ENCODE results near the gene TMEM8B. TPM values are rescaled to one million over a fixed set of nuclear protein-coding genes. Genes with fewer than 3 reads are reported as not detected.
A peak's percentile ranks its signal among the peaks of the same experiment; 100 is the strongest.

TMEM8B gene
- total RNA-seq, 1 experiment from 2014 or later = 2.0 TPM

DNA sequence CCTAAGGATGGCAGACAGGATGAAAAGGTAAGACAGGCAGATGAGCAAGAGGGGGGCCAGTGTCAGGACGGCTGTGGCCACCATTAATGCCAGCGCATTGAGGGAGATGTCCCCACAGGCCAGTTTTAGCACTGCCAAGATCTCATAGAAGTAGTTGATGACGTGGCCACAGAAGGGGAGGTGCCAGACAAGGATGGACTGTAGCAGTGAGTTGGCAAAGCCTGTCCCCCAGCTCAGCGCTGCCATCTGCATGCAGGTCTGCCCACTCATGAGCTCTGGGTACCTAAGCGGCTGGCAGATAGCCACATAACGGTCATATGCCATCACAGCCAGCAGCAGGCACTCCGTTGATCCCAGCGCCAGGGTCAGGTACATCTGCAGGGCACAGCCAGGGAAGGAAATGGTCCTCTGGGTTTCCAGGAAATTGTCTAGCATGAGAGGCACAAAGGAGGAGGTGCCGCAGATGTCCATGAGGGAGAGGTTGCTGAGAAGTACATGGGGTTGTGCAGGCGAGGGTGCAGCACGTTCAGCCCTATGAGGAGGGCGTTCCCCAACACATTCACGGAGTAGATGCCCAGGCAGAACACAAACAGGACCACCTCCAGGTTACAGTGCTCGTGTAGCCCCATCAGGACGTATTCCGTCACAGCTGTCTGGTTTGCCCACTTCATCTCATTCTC is 30.4 kb downstream of the TMEM8B start:
- peaks cover 2% of the 10 kb centered on the region; the same call in 1 of the 2 replicates for H3K27me3 ChIP-seq (ENCODE audit: control insufficient read depth, insufficient read depth, low read length)
- H3K4me3 ChIP-seq (ENCODE audit: insufficient read depth, low read depth, low read length) = no peak overlapping the region
- H3K36me3 ChIP-seq (replicated peaks; ENCODE audit: control insufficient read depth, insufficient read depth, low read length) = no peaks in the 10 kb centered on the region
- DNase-seq = peak; percentile 30

- DNase-seq = peak; percentile 5
- H3K27me3 ChIP-seq (ENCODE audit: control insufficient read depth, insufficient read depth, low read length) = peaks cover 2% of the 10 kb centered on the region; the same call in 1 of the 2 replicates
- no peaks in the 10 kb centered on the region for H3K36me3 ChIP-seq (replicated peaks; ENCODE audit: control insufficient read depth, insufficient read depth, low read length)
- no peak overlapping the region for H3K4me3 ChIP-seq (ENCODE audit: insufficient read depth, low read depth, low read length)
These were observed 30.9 kb downstream of the TMEM8B start for GRCh38 chr9:35859990-35860339.

GRCh38 chr9:35861161-35861897 is 32.3 kb downstream of the TMEM8B start:
- peak; percentile 48 for DNase-seq
- H3K27me3 ChIP-seq (ENCODE audit: control insufficient read depth, insufficient read depth, low read length) = peaks cover 2% of the 10 kb centered on the region; the same call in 1 of the 2 replicates
- H3K36me3 ChIP-seq (replicated peaks; ENCODE audit: control insufficient read depth, insufficient read depth, low read length) = no peaks in the 10 kb centered on the region
- no peak overlapping the region for H3K4me3 ChIP-seq (ENCODE audit: insufficient read depth, low read depth, low read length)

GRCh38 chr9:35862328-35862727 is 33.3 kb downstream of the TMEM8B start:
- Histone ChIP-seq H3K27me3 (ENCODE audit: control insufficient read depth, insufficient read depth, low read length) (peaks cover 2% of the 10 kb centered on the region; the same call in 1 of the 2 replicates), H3K4me3 (ENCODE audit: insufficient read depth, low read depth, low read length) (no peak overlapping the region), H3K36me3 (replicated peaks; ENCODE audit: control insufficient read depth, insufficient read depth, low read length) (no peaks in the 10 kb centered on the region)
- DNase-seq = peak; percentile 6

GRCh38 chr9:35863583-35863982 is 34.6 kb downstream of the TMEM8B start:
- H3K4me3 ChIP-seq (ENCODE audit: insufficient read depth, low read depth, low read length) = no peak overlapping the region
- no peaks in the 10 kb centered on the region for H3K36me3 ChIP-seq (replicated peaks; ENCODE audit: control insufficient read depth, insufficient read depth, low read length)
- H3K27me3 ChIP-seq (ENCODE audit: control insufficient read depth, insufficient read depth, low read length) = peaks cover 2% of the 10 kb centered on the region; the same call in 1 of the 2 replicates
- DNase-seq = peak; percentile 5

GRCh38 chr9:35864695-35865255 is 35.7 kb downstream of the TMEM8B start:
- DNase-seq = peak; percentile 11
- peaks cover 2% of the 10 kb centered on the region; the same call in 1 of the 2 replicates for H3K27me3 ChIP-seq (ENCODE audit: control insufficient read depth, insufficient read depth, low read length)
- no peak overlapping the region for H3K4me3 ChIP-seq (ENCODE audit: insufficient read depth, low read depth, low read length)
- H3K36me3 ChIP-seq (replicated peaks; ENCODE audit: control insufficient read depth, insufficient read depth, low read length) = no peaks in the 10 kb centered on the region

GRCh38 chr9:35867538-35867937 is 38.5 kb downstream of the TMEM8B start:
- H3K36me3 ChIP-seq (replicated peaks; ENCODE audit: control insufficient read depth, insufficient read depth, low read length) = no peaks in the 10 kb centered on the region
- peak; percentile 21 for DNase-seq
- H3K4me3 ChIP-seq (ENCODE audit: insufficient read depth, low read depth, low read length) = no peak overlapping the region
- H3K27me3 ChIP-seq (ENCODE audit: control insufficient read depth, insufficient read depth, low read length) = no peaks in the 10 kb centered on the region

- no peaks in the 10 kb centered on the region for H3K27me3 ChIP-seq (ENCODE audit: control insufficient read depth, insufficient read depth, low read length)
- no peaks in the 10 kb centered on the region for H3K36me3 ChIP-seq (replicated peaks; ENCODE audit: control insufficient read depth, insufficient read depth, low read length)
- no peak overlapping the region for H3K4me3 ChIP-seq (ENCODE audit: insufficient read depth, low read depth, low read length)
- DNase-seq = no peak
These were observed 39.9 kb downstream of the TMEM8B start for GRCh38 chr9:35868933-35869332.

DNA sequence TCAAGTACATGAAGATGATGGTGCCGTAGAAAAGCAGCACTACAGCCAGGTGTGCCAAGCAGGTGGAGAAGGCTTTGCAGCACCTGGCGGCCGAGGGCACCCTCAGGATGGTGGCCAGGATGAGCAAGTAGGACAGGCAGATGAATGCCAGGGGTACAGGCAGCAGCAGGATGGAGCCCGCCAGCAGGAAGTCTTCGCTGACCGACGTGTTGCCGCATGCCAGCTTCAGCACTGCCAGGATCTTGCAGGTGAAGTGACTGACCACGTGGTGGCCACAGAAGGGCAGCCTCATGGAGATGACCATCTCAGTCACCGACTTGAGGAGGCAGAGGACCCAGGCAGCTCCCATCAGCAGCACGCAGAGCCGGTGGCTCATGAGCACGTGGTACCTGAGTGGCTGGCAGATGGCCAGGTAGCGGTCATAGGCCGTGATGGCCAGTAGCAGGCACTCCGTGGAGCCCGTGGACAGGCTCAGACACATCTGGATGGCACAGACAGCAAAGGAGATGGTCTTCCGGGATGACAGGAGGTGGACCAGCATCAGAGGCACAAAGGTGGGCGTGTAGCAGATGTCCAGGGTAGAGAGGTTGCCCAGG is 40.7 kb downstream of the TMEM8B start:
- Histone ChIP-seq H3K36me3 (replicated peaks; ENCODE audit: control insufficient read depth, insufficient read depth, low read length) (no peaks in the 10 kb centered on the region), H3K4me3 (ENCODE audit: insufficient read depth, low read depth, low read length) (no peak overlapping the region), H3K27me3 (ENCODE audit: control insufficient read depth, insufficient read depth, low read length) (no peaks in the 10 kb centered on the region)
- no peak for DNase-seq

DNA sequence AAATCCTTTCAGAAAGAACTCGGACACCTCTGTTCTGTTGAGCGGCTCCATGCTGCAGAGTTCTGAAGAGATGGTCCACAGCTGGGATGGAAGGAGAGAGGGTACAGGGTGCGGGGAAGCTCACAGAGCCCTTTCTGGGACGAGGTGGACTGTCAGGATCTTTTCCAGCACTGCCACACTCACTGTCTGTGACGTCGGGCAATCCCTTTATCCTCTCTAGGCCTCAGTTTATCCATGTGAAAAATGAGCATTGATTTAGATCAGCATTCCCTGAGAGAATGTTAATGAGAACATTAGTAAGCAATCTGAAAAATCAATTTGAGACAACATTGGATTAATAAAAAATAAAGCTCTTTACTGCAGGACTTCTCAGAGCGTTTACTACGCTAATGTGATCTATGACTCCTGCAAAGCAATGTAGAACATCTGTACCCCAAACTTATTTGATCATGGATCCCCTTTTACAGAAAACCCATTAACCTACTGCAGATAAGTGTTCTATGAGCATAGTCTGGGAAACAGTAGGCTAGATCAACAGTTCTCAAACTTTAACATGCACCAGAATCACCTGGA is 41.4 kb downstream of the TMEM8B start, which contains the start of gene OR13J1:
Gene OR13J1, minus strand, starts transcription at position 51 of the 573 bp plus-strand sequence. Its CDS starts 0 bp downstream, at position 51.
- no peaks in the 10 kb centered on the region for H3K36me3 ChIP-seq (replicated peaks; ENCODE audit: control insufficient read depth, insufficient read depth, low read length)
- DNase-seq = no peak
- no peaks in the 10 kb centered on the region for H3K27me3 ChIP-seq (ENCODE audit: control insufficient read depth, insufficient read depth, low read length)
- H3K4me3 ChIP-seq (ENCODE audit: insufficient read depth, low read depth, low read length) = no peak within 1 kb of the TSS

DNA sequence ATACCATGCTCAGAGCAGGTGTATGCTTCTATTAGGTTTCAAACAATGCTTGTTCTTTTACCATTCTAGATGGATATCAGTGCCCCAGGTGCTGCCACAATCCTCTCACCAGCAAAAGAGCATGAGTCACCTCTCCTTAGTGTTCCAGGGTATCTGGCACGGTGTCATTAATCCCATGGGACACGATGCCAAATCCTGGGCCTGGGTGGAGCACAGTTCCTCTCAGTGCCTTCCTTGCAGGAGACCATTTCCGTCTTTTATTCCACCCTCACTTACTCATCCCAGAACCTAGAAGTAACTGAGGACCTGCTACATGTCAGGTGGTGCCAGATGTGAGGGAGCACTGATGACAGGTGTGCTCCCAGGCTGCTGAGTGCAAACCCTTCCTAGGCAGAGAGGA is 42.5 kb downstream of the TMEM8B start:
- DNase-seq = no peak
- Histone ChIP-seq H3K36me3 (replicated peaks; ENCODE audit: control insufficient read depth, insufficient read depth, low read length) (no peaks in the 10 kb centered on the region), H3K27me3 (ENCODE audit: control insufficient read depth, insufficient read depth, low read length) (no peaks in the 10 kb centered on the region), H3K4me3 (ENCODE audit: insufficient read depth, low read depth, low read length) (no peak overlapping the region)

DNA sequence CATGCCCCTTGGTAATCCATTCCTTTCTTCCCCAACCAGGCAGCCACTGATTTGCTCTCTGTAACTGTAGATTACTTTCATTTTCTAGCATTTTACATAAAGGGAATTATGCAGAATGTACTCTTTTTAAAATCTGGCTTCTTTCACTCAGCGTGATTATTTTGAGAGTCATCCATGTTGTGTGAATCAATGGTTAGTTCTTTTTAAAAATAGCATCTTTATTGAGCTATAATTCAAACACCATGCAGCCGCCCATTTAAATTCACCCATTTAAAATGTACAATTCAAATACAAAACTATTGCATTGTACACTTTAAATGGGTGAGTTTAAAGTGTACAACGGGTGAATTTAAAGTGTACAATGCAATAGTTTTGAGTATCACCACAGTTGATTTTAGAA is 43.5 kb downstream of the TMEM8B start:
- Histone ChIP-seq H3K27me3 (ENCODE audit: control insufficient read depth, insufficient read depth, low read length) (no peaks in the 10 kb centered on the region), H3K4me3 (ENCODE audit: insufficient read depth, low read depth, low read length) (no peak overlapping the region), H3K36me3 (replicated peaks; ENCODE audit: control insufficient read depth, insufficient read depth, low read length) (no peaks in the 10 kb centered on the region)
- no peak for DNase-seq

- peak; percentile 86 for DNase-seq
- H3K4me3 ChIP-seq (ENCODE audit: insufficient read depth, low read depth, low read length) = no peak overlapping the region
- H3K36me3 ChIP-seq (replicated peaks; ENCODE audit: control insufficient read depth, insufficient read depth, low read length) = no peaks in the 10 kb centered on the region
- no peaks in the 10 kb centered on the region for H3K27me3 ChIP-seq (ENCODE audit: control insufficient read depth, insufficient read depth, low read length)
These were observed 53.3 kb downstream of the TMEM8B start for GRCh38 chr9:35882263-35882848.

DNA sequence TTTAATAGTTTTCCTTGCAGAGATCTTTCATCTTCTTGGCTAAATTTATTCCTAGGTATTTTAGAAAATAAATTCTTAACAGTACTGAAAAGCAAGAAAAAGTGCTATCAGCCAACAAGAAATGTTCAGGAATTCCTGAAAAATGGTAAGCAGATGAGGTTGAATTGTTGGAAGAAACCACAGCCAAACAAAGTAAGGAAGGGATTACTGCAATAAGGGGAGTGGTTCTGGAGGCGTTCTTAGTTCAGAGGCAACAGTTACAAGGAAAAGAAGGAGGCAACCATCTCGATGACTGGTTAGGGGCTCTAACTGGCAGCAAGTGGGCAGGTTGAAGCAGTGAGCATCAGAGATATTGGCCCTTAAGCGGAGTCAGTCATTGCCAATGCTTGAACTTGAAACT is 54.0 kb downstream of the TMEM8B start:
- H3K4me3 ChIP-seq (ENCODE audit: insufficient read depth, low read depth, low read length) = no peak overlapping the region
- no peaks in the 10 kb centered on the region for H3K36me3 ChIP-seq (replicated peaks; ENCODE audit: control insufficient read depth, insufficient read depth, low read length)
- no peaks in the 10 kb centered on the region for H3K27me3 ChIP-seq (ENCODE audit: control insufficient read depth, insufficient read depth, low read length)
- no peak for DNase-seq
